K562 (cell line): Measurements from ENCODE around the gene PSMB2. TPM values are rescaled to one million over a fixed set of nuclear protein-coding genes. Genes with fewer than 3 reads are reported as not detected.

ENCODE experiments used
- ARID1B ChIP-seq: fragments of 450-650 bp; IDR thresholded peaks from 2 replicates; pipeline ENCODE4 v1.6.1; 2016; ENCODE audit warnings: antibody characterized with exemption, mild to moderate bottlenecking, inconsistent platforms
- CEBPZ ChIP-seq: fragments of 150-350 bp; IDR thresholded peaks from 2 replicates; pipeline ENCODE4 v1.6.1; 2014; ENCODE audit warnings: low read depth, mild to moderate bottlenecking, low read length, borderline replicate concordance
- EZH2 ChIP-seq: IDR thresholded peaks from 2 replicates; pipeline ENCODE4 v1.6.1; 2012; ENCODE audit warnings: low read depth, mild to moderate bottlenecking, inconsistent platforms, low read length, borderline replicate concordance
- FOXP1 ChIP-seq: sonication (generic); formaldehyde crosslinking; IDR thresholded peaks from 2 replicates; pipeline ENCODE4 v1.8.0; 2022; ENCODE audit warnings: mild to moderate bottlenecking, missing genetic modification reagents
- ILK ChIP-seq: fragments of 450-650 bp; IDR thresholded peaks from 2 replicates; pipeline ENCODE4 v1.6.1; 2016; ENCODE audit warnings: missing genetic modification characterization, low read depth, mild to moderate bottlenecking, missing compliant biosample characterization, moderate library complexity, borderline replicate concordance
- MBD1 ChIP-seq: fragments of 250-450 bp; sonication (Bioruptor Pico); IDR thresholded peaks from 2 replicates; pipeline ENCODE4 v1.8.0; 2022; ENCODE audit warnings: inconsistent platforms
- MEF2A ChIP-seq: IDR thresholded peaks from 2 replicates; pipeline ENCODE4 v1.6.1; 2011; ENCODE audit warnings: low read depth, mild to moderate bottlenecking, low read length, moderate library complexity; ENCODE audit not compliant: control insufficient read depth
- PHF8 ChIP-seq: fragments of 200-600 bp; sonication (generic); IDR thresholded peaks from 2 replicates; pipeline ENCODE4 v1.6.1; 2012; ENCODE audit warnings: mixed run types, mild to moderate bottlenecking, inconsistent platforms, low read length, moderate library complexity, borderline replicate concordance
- PTRF ChIP-seq: fragments of 450-650 bp; IDR thresholded peaks from 2 replicates; pipeline ENCODE4 v1.6.1; 2016; ENCODE audit warnings: mild to moderate bottlenecking, missing genetic modification characterization, missing compliant biosample characterization
- RFX7 ChIP-seq: fragments of 250-450 bp; sonication (Bioruptor Pico); IDR thresholded peaks from 2 replicates; pipeline ENCODE4 v1.5.1; 2021; ENCODE audit warnings: mild to moderate bottlenecking
- SMC3 ChIP-seq: conservative IDR thresholded peaks from 2 replicates; pipeline ENCODE4 v1.6.1; 2011; ENCODE audit warnings: low read depth, low read length, improper control_type of control experiment; ENCODE audit not compliant: insufficient read depth
- SNIP1 ChIP-seq: fragments of 450-650 bp; IDR thresholded peaks from 2 replicates; pipeline ENCODE4 v1.7.1; 2017; ENCODE audit warnings: low read depth, mild to moderate bottlenecking
- SRSF7 ChIP-seq: fragments of 200-400 bp; formaldehyde crosslinking; optimal IDR thresholded peaks from 2 replicates; pipeline ENCODE3; 2017; ENCODE audit warnings: mild to moderate bottlenecking, low read depth, low read length
- TAF1 ChIP-seq: IDR thresholded peaks from 2 replicates; pipeline ENCODE4 v1.6.1; 2011; ENCODE audit warnings: mild to moderate bottlenecking, low read length, moderate library complexity; ENCODE audit not compliant: insufficient read depth, control insufficient read depth, severe bottlenecking; ENCODE audit errors: extremely low read depth
- ZNF277 ChIP-seq: fragments of 250-450 bp; sonication (Bioruptor Pico); IDR thresholded peaks from 2 replicates; pipeline ENCODE4 v1.8.0; 2022; ENCODE audit warnings: inconsistent platforms, mild to moderate bottlenecking, moderate library complexity, borderline replicate concordance
- ZNF518B ChIP-seq: fragments of 250-450 bp; sonication (Bioruptor Pico); IDR thresholded peaks from 2 replicates; pipeline ENCODE4 v1.5.0; 2021; ENCODE audit warnings: mild to moderate bottlenecking, moderate library complexity
- ZNF707 ChIP-seq: fragments of 250-450 bp; sonication (Bioruptor Pico); conservative IDR thresholded peaks from 2 replicates; pipeline ENCODE4 v1.8.0; 2022; ENCODE audit warnings: inconsistent platforms, mild to moderate bottlenecking, moderate library complexity
- polyA plus RNA-seq, 8 experiments: library from polyadenylated mRNA; depleted of rRNA in 4 of 8; stranded (reverse) in 5 of 8; unstranded in 3 of 8; fragments of >200 nt; fragmentation: Nextera tagmentation in 2 of 8; fragmentation: Illumina TruSeq in 1 of 8; extraction: Ambion mirVana in 2 of 8; extraction: Trizol in 1 of 8; gene quantifications; 2 replicates each; pipeline versions ENCODE4 v1.2.1 to v1.2.3, GENCODE V29; 2011 to 2014; ENCODE audit warnings: inconsistent platforms in 1 of 8, missing spikeins in 1 of 8
- total RNA-seq, 7 experiments: library from RNA; depleted of rRNA in 6 of 7; stranded (reverse); fragments of >200 nt in 6 of 7; fragmentation: Illumina TruSeq in 2 of 7; extraction: Trizol in 2 of 7; gene quantifications; 2 replicates each; pipeline versions ENCODE4 v1.2.1 to v1.2.3, GENCODE V29; 2011 to 2021; ENCODE audit warnings: low replicate concordance in 1 of 7

PSMB2 gene
- total and polyA plus RNA-seq, 9 of the 15 experiments (the other 6 are each of a cell fraction or from before 2014, with no cell fraction given) = 71.7 to 543 (median 165) TPM

- TF ChIP-seq SRSF7 (no peak), MEF2A (0 out of 2 replicates have a peak, but pooled peaks have one; percentile 10), TAF1 (peak; percentile 97), FOXP1 (CRISPR knock-in tag) (no peak), SMC3 (0 out of 2 replicates have a peak, but pooled peaks have one; percentile 18), MBD1 (CRISPR knock-in tag) (no peak), ARID1B (no peak), ZNF518B (no peak), ZNF277 (CRISPR knock-in tag) (no peak), CEBPZ (no peak), ILK (no peak), PHF8 (peak; percentile 89), EZH2 (no peak), SNIP1 (no peak), RFX7 (CRISPR knock-in tag) (no peak), ZNF707 (CRISPR knock-in tag) (no peak), PTRF (no peak)
Observed at GRCh38 chr1:35641233-35641866, at the start of gene PSMB2 (continued).
